Neural cell (in vitro differentiated cells): Measurements from ENCODE around the gene PRDX1. TPM values are rescaled to one million over a fixed set of nuclear protein-coding genes. Genes with fewer than 3 reads are reported as not detected.

ENCODE experiments used
- H2AFZ ChIP-seq: fragments of 200-600, 300-800 bp; sonication (generic), shearing (Covaris generic); 2 replicates; pipeline ENCODE4 v1.6.0; 2014; ENCODE audit warnings: low read depth, mild to moderate bottlenecking, antibody characterized with exemption, low read length, moderate library complexity
- H3F3A ChIP-seq: fragments of 200-600 bp; shearing (Covaris generic); 2 replicates; pipeline ENCODE4 v1.6.1; 2016; ENCODE audit warnings: mild to moderate bottlenecking, moderate library complexity, mixed read lengths, antibody characterized with exemption, low read length; ENCODE audit not compliant: insufficient read depth, poor library complexity, severe bottlenecking
- H3K27ac ChIP-seq: fragments of 200-600, 300-800 bp; sonication (generic), shearing (Covaris generic); 2 replicates; pipeline ENCODE4 v1.5.1; 2014; ENCODE audit warnings: mild to moderate bottlenecking, low read length, moderate library complexity
- H3K27me3 ChIP-seq: fragments of 300-800, 200-600 bp; sonication (generic), shearing (Covaris generic); 2 replicates; pipeline ENCODE4 v1.6.0; 2014; ENCODE audit warnings: mild to moderate bottlenecking, low read depth, low read length, moderate library complexity; ENCODE audit not compliant: insufficient read depth
- H3K36me3 ChIP-seq: fragments of 300-800, 200-600 bp; sonication (generic), shearing (Covaris generic); 2 replicates; pipeline ENCODE4 v1.5.1; 2014; ENCODE audit warnings: mild to moderate bottlenecking, antibody characterized with exemption, low read length, moderate library complexity; ENCODE audit not compliant: insufficient read depth
- H3K4me2 ChIP-seq: fragments of 300-800, 200-600 bp; sonication (generic), shearing (Covaris generic); 2 replicates; pipeline ENCODE4 v1.6.0; 2014; ENCODE audit warnings: mild to moderate bottlenecking, low read length
- H3K4me3 ChIP-seq: fragments of 300-800, 200-600 bp; sonication (generic), shearing (Covaris generic); 2 replicates; pipeline ENCODE4 v1.5.1; 2014; ENCODE audit warnings: mild to moderate bottlenecking, low read length, moderate library complexity
- H3K79me2 ChIP-seq: fragments of 200-600 bp; shearing (Covaris generic); replicated peaks from 2 replicates; pipeline ENCODE4 v1.6.0; 2014; ENCODE audit warnings: mild to moderate bottlenecking, low read length, moderate library complexity; ENCODE audit not compliant: insufficient read depth
- H3K9ac ChIP-seq: fragments of 300-800, 200-600 bp; sonication (generic), shearing (Covaris generic); 2 replicates; pipeline ENCODE4 v1.6.1; 2016; ENCODE audit warnings: mild to moderate bottlenecking, low read length, mixed read lengths
- H3K9me2 ChIP-seq: fragments of 200-600 bp; shearing (Covaris generic); 2 replicates; pipeline ENCODE4 v1.6.1; 2016; ENCODE audit warnings: mild to moderate bottlenecking, low read length, mixed read lengths; ENCODE audit not compliant: insufficient read depth
- H3K9me3 ChIP-seq: fragments of 200-600, 300-800 bp; sonication (generic), shearing (Covaris generic); 2 replicates; pipeline ENCODE4 v1.6.1; 2016; ENCODE audit warnings: mild to moderate bottlenecking, mixed run types, low read length, moderate library complexity, mixed read lengths
- H4K20me1 ChIP-seq: fragments of 200-600 bp; shearing (Covaris generic); 2 replicates; pipeline ENCODE4 v1.6.1; 2016; ENCODE audit warnings: mild to moderate bottlenecking, mixed run types; ENCODE audit not compliant: insufficient read depth
- EP300 ChIP-seq: fragments of 450-650 bp; conservative IDR thresholded peaks from 2 replicates; pipeline ENCODE4 v1.6.1; 2014; ENCODE audit warnings: antibody characterized with exemption, mild to moderate bottlenecking, moderate library complexity; ENCODE audit not compliant: poor library complexity, severe bottlenecking
- EZH2 ChIP-seq: fragments of 200-600, 300-800 bp; shearing (Covaris generic), sonication (generic); IDR thresholded peaks from 2 replicates; pipeline ENCODE4 v1.6.1; 2014; ENCODE audit warnings: antibody characterized with exemption, low read length, borderline replicate concordance, mild to moderate bottlenecking; ENCODE audit not compliant: insufficient read depth, poor library complexity, severe bottlenecking
- MXI1 ChIP-seq: fragments of 450-650 bp; conservative IDR thresholded peaks from 2 replicates; pipeline ENCODE4 v1.6.1; 2014; ENCODE audit warnings: antibody characterized with exemption, mild to moderate bottlenecking; ENCODE audit not compliant: poor library complexity, severe bottlenecking
- POLR2AphosphoS5 ChIP-seq: IDR thresholded peaks from 2 replicates; pipeline ENCODE4 v1.6.1; 2012
- RAD21 ChIP-seq: fragments of 450-650 bp; conservative IDR thresholded peaks from 2 replicates; pipeline ENCODE4 v1.6.1; 2014; ENCODE audit warnings: antibody characterized with exemption, mild to moderate bottlenecking, moderate library complexity
- SMC3 ChIP-seq: fragments of 450-650 bp; conservative IDR thresholded peaks from 2 replicates; pipeline ENCODE4 v1.6.1; 2014; ENCODE audit warnings: antibody characterized with exemption, mild to moderate bottlenecking, moderate library complexity; ENCODE audit not compliant: poor library complexity
- TAF1 ChIP-seq: IDR thresholded peaks from 2 replicates; pipeline ENCODE4 v1.6.1; 2012; ENCODE audit warnings: low read depth
- polyA plus RNA-seq: library from polyadenylated mRNA; depleted of rRNA; stranded (reverse); fragments of >200 nt; gene quantifications from 2 replicates; pipeline ENCODE4 v1.2.3, GENCODE V29; 2014
- TF ChIP-seq, protein P1 (sequence below): fragments of 450-650 bp; IDR thresholded peaks from 2 replicates; pipeline ENCODE4 v1.5.1; 2014; ENCODE audit warnings: antibody characterized with exemption, mild to moderate bottlenecking, moderate library complexity; ENCODE audit not compliant: poor library complexity, severe bottlenecking
- TF ChIP-seq, protein P2 (sequence below): IDR thresholded peaks from 2 replicates; pipeline ENCODE4 v1.6.1; 2012; ENCODE audit warnings: borderline replicate concordance

PRDX1 gene
- polyA plus RNA-seq, 1 donor from 2014 or later, result 304 TPM

DNA sequence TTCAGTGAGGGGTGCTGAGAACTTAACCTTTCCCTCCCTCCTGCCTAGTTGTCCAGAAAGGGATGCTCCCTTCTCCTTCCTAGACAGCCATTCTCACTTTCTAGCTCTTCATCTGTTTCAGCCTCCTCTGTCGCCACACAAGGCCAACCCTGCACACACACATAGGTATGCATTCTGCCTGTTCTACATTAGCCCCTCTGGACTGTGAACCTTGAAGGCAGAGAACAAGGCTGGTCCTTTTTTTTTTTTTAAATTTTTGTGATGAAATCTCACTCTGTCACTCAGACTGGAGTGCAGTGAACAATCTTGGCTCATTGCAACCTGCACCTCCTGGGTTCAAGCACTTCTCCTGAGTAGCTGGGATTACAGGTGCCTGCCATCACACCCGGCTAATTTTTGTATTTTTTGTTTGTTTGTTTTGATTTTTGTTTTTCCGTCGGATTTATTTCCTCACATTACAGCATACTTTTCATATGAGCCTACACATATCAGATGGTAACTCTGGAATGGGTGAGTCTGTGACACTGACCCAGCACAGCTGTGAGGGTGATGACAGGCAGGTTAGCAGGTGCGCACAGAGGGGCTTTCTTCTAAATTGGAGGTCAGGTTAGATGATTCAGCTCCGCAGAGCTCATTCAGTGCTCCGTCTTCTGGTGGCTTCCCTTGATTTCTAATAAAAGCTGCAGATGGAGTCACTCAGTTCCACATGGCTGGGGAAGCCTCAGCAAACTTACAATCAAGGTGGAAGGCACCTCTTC is 24.0 kb upstream of the PRDX1 start:
- H3K27me3 ChIP-seq, result no peaks in the 10 kb centered on the region
- H3K79me2 ChIP-seq, result no peaks in the 10 kb centered on the region
- no peak overlapping the region for H3K4me3 ChIP-seq
- H3K27ac ChIP-seq, result no peak overlapping the region
- no peaks in the 10 kb centered on the region for H3K9me2 ChIP-seq
- H3K36me3 ChIP-seq, result no peaks in the 10 kb centered on the region
- no peak overlapping the region for H2AFZ ChIP-seq
- no peaks in the 10 kb centered on the region for H4K20me1 ChIP-seq
- no peaks in the 10 kb centered on the region for H3K9me3 ChIP-seq
- TF ChIP-seq EP300 (no peak), SMC3 (no peak), RAD21 (no peak), POLR2AphosphoS5 (no peak), EZH2 (no peak), TAF1 (no peak), MXI1 (no peak)
- TF ChIP-seq, protein P1, sequence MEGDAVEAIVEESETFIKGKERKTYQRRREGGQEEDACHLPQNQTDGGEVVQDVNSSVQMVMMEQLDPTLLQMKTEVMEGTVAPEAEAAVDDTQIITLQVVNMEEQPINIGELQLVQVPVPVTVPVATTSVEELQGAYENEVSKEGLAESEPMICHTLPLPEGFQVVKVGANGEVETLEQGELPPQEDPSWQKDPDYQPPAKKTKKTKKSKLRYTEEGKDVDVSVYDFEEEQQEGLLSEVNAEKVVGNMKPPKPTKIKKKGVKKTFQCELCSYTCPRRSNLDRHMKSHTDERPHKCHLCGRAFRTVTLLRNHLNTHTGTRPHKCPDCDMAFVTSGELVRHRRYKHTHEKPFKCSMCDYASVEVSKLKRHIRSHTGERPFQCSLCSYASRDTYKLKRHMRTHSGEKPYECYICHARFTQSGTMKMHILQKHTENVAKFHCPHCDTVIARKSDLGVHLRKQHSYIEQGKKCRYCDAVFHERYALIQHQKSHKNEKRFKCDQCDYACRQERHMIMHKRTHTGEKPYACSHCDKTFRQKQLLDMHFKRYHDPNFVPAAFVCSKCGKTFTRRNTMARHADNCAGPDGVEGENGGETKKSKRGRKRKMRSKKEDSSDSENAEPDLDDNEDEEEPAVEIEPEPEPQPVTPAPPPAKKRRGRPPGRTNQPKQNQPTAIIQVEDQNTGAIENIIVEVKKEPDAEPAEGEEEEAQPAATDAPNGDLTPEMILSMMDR, result no peak
- TF ChIP-seq, protein P2, sequence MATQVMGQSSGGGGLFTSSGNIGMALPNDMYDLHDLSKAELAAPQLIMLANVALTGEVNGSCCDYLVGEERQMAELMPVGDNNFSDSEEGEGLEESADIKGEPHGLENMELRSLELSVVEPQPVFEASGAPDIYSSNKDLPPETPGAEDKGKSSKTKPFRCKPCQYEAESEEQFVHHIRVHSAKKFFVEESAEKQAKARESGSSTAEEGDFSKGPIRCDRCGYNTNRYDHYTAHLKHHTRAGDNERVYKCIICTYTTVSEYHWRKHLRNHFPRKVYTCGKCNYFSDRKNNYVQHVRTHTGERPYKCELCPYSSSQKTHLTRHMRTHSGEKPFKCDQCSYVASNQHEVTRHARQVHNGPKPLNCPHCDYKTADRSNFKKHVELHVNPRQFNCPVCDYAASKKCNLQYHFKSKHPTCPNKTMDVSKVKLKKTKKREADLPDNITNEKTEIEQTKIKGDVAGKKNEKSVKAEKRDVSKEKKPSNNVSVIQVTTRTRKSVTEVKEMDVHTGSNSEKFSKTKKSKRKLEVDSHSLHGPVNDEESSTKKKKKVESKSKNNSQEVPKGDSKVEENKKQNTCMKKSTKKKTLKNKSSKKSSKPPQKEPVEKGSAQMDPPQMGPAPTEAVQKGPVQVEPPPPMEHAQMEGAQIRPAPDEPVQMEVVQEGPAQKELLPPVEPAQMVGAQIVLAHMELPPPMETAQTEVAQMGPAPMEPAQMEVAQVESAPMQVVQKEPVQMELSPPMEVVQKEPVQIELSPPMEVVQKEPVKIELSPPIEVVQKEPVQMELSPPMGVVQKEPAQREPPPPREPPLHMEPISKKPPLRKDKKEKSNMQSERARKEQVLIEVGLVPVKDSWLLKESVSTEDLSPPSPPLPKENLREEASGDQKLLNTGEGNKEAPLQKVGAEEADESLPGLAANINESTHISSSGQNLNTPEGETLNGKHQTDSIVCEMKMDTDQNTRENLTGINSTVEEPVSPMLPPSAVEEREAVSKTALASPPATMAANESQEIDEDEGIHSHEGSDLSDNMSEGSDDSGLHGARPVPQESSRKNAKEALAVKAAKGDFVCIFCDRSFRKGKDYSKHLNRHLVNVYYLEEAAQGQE, result no peak
- no peaks in the 10 kb centered on the region for H3F3A ChIP-seq
- no peak overlapping the region for H3K9ac ChIP-seq
- H3K4me2 ChIP-seq, result no peak overlapping the region

DNA sequence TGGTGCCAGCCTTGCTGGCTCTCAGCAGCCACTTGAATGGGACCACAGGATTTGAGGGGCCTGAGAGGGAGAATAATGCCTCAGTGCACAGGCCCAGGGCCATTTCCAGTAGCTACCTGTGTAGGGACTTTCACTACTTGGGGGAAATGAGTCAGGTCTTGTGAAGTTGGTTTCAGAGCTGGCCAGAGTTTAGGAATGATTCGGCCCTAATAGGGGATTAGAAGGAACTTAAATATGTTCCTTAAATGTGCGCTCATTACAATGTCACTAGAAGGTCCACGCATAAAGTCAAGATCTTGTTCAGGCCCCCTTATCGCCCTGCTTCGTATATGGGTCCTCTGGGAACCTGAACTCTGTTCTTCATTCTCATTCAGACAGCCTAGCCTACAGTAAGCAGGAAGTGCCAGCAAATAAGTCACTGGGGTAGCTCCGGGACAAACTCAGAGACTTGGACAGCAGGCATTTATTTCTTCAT is 23.4 kb upstream of the PRDX1 start:
- Histone ChIP-seq H3K36me3 (no peaks in the 10 kb centered on the region), H3K9ac (no peak overlapping the region), H3F3A (no peaks in the 10 kb centered on the region), H3K9me3 (no peaks in the 10 kb centered on the region), H3K79me2 (no peaks in the 10 kb centered on the region), H2AFZ (no peak overlapping the region), H3K27ac (no peak overlapping the region), H3K27me3 (no peaks in the 10 kb centered on the region), H3K4me3 (no peak overlapping the region), H3K9me2 (no peaks in the 10 kb centered on the region), H4K20me1 (no peaks in the 10 kb centered on the region), H3K4me2 (no peak overlapping the region)
- TF ChIP-seq, protein P2, result no peak
- TF ChIP-seq EP300 (no peak), POLR2AphosphoS5 (no peak), EZH2 (no peak), SMC3 (no peak), TAF1 (no peak), RAD21 (no peak), MXI1 (no peak)
- TF ChIP-seq, protein P1, result no peak
